Measurements from ENCODE around the gene KIF17. TPM values are rescaled to one million over a fixed set of nuclear protein-coding genes. Genes with fewer than 3 reads are reported as not detected.
"Not testable (repeated sequence)": the region's sequence is repeated elsewhere in the genome, so short reads cannot be mapped to it uniquely, and the experiment has no call there.

The KIF17 gene
- polyA plus RNA-seq, 1 donor: 3.2 TPM

DNA sequence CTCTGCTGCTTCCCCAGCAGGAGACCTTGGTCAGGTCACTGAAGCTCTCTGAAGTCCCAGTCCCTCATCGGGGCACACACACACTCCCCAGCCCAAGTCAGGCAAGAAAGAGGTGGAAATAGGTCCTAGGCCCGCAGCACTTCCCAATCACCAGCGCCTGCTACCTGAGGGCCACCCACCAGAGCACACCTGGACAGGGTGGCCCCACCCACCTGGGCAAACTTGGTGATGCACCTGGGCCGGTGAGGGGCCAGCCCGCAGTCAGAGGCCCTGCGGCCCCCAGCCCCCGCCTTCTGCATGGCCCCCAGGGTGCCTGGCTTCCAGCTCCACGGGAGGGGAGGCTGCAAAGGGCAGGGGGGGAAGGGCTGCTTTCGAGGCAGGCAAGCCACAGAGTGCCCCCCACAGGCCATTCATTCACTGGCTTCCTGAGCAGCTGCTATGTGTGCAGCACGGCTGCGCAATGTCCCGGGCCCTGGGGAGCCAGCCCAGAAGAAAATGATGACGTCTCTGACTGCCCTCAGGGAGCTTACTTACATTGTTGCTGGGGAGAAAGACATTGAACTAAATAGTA, 10.0 kb upstream of the KIF17 start:
- DNase-seq (ENCODE audit: low read depth): no peak

- no peak for DNase-seq (ENCODE audit: low read depth)
Measured at GRCh38 chr1:20726932-20727745, 9.3 kb upstream of the KIF17 start.

DNA sequence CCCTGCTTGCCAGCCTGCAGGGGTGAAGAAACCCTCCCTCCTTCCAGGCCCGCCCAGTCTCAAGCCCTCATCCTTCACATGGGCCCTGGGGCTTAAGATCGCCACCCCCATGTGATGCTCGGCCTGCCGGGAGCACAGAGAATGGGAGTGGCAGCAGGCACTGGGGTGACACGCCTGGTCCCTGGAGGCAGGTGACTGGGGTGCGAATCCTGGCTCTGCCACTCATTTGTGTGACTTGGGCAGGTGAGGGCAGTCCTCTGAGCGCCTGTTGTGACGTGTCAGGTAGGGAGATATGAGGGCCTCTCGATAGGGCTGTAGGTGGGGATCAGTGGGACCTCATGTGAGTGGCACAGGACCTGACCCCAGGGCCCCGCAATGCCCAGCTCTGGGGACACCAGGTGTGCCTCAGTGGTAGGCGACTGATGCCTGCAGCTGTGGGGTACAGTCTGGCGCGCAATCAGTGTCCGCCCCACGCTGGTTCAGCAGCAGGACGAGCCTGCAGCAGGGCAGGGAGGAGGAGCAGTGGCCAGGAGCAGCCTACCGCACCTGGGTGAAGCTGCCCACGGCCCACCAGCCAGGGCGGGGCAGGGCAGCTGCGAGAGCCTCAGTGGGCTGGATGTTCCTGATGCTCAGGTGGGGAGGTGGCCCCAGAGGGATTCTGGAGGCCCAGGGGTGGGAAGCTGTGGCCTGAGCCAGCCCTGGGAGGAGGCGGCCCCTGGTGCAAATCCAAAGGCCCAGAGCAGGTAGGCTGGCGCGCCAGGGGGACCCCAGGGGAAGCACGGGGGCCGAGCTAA, 8.5 kb upstream of the KIF17 start:
- no peak for DNase-seq (ENCODE audit: low read depth)

- DNase-seq (ENCODE audit: low read depth): no peak
Measured at GRCh38 chr1:20725189-20726117, 7.6 kb upstream of the KIF17 start.

- no peak for DNase-seq (ENCODE audit: low read depth)
Measured at GRCh38 chr1:20724364-20725188, 6.8 kb upstream of the KIF17 start.

GRCh38 chr1:20723537-20724363, 5.9 kb upstream of the KIF17 start:
- DNase-seq (ENCODE audit: low read depth): no peak

GRCh38 chr1:20723159-20723536, 5.3 kb upstream of the KIF17 start:
- no peak for DNase-seq (ENCODE audit: low read depth)

- no peak for DNase-seq (ENCODE audit: low read depth)
Measured at GRCh38 chr1:20721117-20722061, 3.6 kb upstream of the KIF17 start.

DNA sequence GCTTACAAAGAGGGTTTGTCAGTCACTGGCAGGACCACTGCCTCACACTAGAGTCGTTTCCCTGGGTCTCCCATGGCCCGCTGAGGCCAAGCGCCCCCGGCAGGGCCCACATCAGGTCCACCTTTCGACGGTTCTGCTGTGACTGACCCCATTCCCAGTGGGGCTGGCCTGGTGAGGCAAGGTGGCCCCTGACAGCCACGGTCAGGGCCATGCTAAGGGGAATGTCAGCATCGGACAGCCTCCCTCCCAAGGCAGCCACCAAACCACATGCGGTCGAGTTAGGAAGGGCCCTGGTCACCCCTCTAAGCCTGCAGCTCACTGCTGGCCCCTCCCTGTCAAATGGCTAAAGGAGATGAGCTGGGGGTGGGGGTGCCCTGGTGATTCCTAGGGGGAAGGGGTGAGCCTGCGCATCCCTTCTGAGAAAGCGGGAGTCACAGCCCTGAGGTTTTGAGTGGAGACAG, 2.9 kb upstream of the KIF17 start:
- DNase-seq (ENCODE audit: low read depth): no peak

DNA sequence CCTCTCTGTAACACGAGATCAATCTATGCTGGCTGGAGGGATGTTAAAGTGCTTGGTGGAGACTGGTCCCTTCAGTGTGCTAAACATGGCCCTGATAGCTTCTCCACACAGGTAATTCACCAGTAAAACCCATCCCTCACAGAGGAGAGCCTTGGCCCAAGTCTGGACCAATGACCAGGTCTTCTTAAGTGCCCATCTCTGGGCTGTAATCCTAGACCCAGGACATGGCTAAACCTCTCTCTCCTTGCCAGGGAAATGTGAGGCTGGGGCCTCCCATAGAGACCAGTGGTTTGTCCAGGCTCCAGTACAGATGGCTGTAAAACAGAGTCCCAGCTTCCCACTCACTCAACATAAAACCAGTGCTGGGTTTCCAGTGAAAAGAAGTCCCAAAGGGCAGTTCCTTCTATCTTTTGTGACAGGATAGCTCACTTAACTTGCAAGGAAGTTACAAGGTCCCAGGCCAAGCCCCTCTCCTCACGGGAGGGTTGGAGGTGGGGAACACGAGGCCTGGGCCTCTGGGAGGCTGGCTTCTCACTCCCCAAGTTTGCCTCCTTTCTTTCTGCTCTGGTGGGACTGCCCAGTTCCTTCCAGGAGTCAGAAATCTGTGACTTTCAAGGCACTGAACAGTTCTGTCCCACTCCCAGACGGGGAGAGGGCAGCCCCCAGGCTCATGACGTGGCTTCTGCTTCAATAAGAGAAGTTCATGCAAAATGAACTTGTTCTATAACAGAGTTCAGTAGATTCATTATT, 2.2 kb upstream of the KIF17 start:
- DNase-seq (ENCODE audit: low read depth): no peak

DNA sequence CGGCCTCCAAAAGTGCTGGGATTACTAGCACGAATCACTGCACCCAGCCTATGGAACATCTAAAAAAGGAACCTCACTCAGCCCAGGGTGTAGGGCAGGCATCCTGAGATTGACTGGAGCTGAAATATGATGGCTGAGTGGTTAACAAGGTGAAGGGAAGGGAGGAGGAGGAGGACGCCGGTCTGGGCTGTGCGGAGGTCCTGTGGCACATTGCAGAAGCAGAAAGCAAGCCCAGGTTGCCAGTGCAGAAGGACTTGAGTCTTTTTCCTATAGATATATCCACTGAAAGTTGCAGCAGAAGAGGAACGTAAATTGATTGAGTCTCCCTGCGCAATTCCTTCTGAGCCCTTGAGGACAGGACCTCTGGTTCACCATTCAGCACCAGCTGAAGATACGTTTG, 1.5 kb upstream of the KIF17 start:
- no peak for DNase-seq (ENCODE audit: low read depth)

- DNase-seq (ENCODE audit: low read depth): not testable (repeated sequence)
Measured at GRCh38 chr1:20718343-20718882, 606 bp upstream of the KIF17 start.

DNA sequence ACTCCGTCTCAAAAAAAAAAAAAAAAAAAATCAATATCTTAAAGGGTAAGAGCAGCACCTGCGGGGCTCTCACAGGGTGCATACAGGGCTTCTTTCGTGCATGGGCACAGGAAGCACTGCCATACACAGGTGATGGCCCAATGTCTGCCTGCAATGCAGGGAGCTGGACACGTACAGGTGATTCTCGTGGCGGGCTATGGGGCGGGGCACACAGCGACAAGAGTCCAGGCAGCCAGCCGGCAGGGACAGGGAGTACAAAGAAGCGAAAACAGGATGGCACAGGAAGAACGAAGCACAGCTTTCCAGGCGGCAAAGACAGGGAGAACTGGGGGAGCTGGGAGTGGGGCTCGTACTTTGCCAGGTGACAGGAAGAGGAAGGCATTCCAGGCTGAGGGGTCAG, 1.6 kb downstream of the KIF17 start:
- DNase-seq (ENCODE audit: low read depth): no peak

DNA sequence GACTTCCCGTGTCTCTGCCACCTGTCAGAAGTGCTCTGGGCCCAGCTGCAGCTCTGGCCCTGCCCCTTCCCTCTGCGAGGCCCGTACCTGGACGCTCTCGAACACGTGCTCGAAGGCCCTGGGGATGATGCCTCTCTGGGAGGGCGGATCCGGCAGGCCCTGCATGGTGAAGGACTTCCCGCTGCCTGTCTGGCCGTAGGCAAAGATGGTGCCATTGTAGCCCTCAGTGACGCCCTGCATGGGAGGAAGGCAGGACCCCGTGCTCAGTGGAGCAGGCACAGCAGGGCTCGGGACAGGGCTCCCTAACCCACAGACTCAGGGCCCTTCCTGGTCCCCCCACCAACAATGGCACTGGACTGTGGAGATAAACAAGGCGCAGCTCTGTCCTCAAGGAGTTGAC, 2.4 kb downstream of the KIF17 start:
- DNase-seq (ENCODE audit: low read depth): no peak

DNA sequence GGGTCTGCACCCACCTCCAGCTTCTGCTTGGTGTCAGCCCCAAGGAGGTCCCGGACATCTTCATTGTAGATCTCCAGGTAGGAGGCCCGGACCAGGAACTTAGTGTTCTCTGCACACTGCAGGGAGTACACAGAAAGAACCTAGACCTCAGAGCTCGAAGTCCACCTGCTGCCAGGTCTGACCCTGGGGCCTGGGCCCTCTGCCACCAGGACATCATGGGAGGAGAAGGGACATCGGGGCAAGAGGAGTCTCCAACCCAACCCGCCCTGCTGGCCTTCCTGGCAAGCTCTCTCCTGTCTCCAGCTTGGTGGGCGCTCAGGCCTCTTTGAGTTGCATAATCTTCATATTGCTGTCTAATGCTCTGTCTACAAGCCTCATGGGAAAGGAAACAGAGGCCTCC, 4.4 kb downstream of the KIF17 start:
- DNase-seq (ENCODE audit: low read depth): no peak

- no peak for DNase-seq (ENCODE audit: low read depth)
Measured at GRCh38 chr1:20712215-20712577, 5.6 kb downstream of the KIF17 start.
